Sigmoid colon (tissue), 4 donors: ENCODE measurements around the gene ATP5PO.

Source experiments
- POLR2AphosphoS5 ChIP-seq, 4 donors: sonication (generic); formaldehyde crosslinking; IDR thresholded peaks; one replicate each; pipeline ENCODE4 v1.6.1; 2017; ENCODE audit warnings: antibody characterized with exemption in 4 of 4
- TF ChIP-seq, protein P1 (sequence below), 4 experiments: fragments of 450-650 bp in 3 of 4; fragments of 200-600 bp in 1 of 4; IDR thresholded peaks; one replicate each; pipeline ENCODE4 v1.5.1; 2016 to 2019; ENCODE audit warnings: antibody characterized with exemption in 4 of 4, mild to moderate bottlenecking in 3 of 4, moderate library complexity in 2 of 4

DNA sequence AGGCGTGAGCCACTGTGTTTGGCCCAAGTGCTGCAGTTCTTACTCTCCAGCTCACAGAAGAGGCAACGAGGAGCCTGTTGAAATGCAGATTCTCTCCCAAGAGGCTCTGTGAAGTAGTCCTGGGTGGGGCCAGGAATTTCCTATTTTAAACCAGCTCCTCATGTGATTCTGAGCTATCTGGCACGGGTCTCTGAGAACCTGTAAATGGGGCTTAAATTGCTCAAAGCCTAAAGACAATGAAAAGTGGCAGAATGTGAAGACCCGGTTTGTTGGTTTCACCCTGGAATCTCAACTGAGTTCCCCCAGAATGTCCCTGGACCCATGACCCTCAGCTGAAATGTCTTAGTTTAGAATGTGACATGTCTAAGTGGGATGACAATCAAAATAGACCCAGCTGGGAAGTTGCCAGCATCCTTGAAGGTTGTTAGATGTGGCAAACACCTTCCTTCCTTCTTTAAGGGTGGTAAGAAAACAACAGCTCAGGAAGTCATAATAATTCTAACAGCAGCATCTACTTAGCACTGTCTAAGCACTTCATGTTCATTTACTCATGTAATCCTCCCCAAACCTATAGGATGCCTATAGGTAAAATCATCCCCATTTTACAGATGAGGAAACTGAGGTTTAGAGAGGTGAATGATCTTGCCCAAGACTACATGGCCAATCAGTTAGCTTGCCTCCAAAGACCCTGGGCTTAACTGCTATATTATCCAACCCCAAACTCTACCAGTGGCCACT lies 20.9 kb upstream of the ATP5PO start:
- TF ChIP-seq, protein P1, sequence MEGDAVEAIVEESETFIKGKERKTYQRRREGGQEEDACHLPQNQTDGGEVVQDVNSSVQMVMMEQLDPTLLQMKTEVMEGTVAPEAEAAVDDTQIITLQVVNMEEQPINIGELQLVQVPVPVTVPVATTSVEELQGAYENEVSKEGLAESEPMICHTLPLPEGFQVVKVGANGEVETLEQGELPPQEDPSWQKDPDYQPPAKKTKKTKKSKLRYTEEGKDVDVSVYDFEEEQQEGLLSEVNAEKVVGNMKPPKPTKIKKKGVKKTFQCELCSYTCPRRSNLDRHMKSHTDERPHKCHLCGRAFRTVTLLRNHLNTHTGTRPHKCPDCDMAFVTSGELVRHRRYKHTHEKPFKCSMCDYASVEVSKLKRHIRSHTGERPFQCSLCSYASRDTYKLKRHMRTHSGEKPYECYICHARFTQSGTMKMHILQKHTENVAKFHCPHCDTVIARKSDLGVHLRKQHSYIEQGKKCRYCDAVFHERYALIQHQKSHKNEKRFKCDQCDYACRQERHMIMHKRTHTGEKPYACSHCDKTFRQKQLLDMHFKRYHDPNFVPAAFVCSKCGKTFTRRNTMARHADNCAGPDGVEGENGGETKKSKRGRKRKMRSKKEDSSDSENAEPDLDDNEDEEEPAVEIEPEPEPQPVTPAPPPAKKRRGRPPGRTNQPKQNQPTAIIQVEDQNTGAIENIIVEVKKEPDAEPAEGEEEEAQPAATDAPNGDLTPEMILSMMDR (IDR thresholded peaks at IDR 0.05): no peak
- TF ChIP-seq POLR2AphosphoS5 (IDR thresholded peaks at IDR 0.05): no peak
